C4-2B (cell line): ENCODE measurements around the gene SLC22A15.
"Not testable (repeated sequence)": the region's sequence is repeated elsewhere in the genome, so short reads cannot be mapped to it uniquely, and the experiment has no call there.

Experiments used
- CTCF ChIP-seq: fragments of 450-650 bp; conservative IDR thresholded peaks from 2 replicates; pipeline ENCODE4 v1.5.1; 2017; ENCODE audit warnings: mild to moderate bottlenecking
- ZFX ChIP-seq: fragments of 450-650 bp; IDR thresholded peaks from 2 replicates; pipeline ENCODE4 v1.6.1; 2017

- TF ChIP-seq CTCF, ZFX: not testable (repeated sequence)
Measured at GRCh38 chr1:115997921-115998320, 21.6 kb downstream of the SLC22A15 start.
